Rectal smooth muscle tissue (tissue), 1 donor: ENCODE data around the gene MED23.

Source experiments
- H3K27ac ChIP-seq: one replicate; pipeline ENCODE4 v1.7.0; 2013; ENCODE audit warnings: low read depth, low read length, inconsistent platforms
- H3K27me3 ChIP-seq: one replicate; pipeline ENCODE4 v1.7.0; 2013; ENCODE audit warnings: low read length; ENCODE audit not compliant: control insufficient read depth, insufficient read depth
- H3K36me3 ChIP-seq: one replicate; pipeline ENCODE4 v1.7.0; 2013; ENCODE audit warnings: low read length; ENCODE audit not compliant: control insufficient read depth, insufficient read depth
- H3K4me1 ChIP-seq: one replicate; pipeline ENCODE4 v1.7.0; 2013; ENCODE audit warnings: low read length; ENCODE audit not compliant: control insufficient read depth, insufficient read depth
- H3K4me3 ChIP-seq: one replicate; pipeline ENCODE4 v1.7.0; 2013; ENCODE audit warnings: low read length
- H3K9ac ChIP-seq: one replicate; pipeline ENCODE4 v1.7.0; 2013; ENCODE audit warnings: low read length

The MED23 gene

DNA sequence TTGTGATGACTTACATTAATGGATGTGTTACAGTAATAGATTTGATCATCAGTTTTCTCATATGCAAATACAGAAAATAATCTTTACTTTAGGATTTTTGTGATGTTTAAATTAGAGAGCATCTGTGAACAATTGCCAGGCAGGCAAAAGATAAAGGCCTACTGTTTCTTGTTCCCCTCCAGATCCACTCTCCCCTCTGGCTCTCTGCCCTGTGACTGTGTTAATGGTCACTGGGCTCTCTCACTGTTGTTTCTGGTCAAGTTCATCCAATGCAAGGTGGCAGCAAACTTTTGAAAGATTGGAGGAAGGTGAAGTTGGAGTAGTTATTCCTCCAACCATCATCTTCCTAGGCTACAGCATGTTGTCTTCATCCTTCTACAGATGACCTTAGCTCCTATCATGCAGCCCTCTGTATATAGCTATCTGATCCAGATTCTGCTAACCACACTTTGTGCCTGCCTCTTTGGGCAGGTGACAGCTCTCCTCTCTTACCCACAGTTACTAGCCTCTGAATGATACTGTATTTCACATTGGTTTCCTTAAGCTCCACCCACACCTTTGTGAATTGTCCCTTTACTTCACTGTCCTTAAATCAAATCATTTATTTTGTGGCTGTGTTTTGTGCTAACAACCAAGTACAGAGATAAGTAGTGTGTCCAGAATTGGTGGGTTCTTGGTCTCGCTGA, 103.9 kb downstream of the MED23 start:
- Histone ChIP-seq H3K36me3 (no peaks in the 10 kb centered on the region), H3K27ac (no peak overlapping the region)

More for the DNA sequence above, 103.9 kb downstream of the MED23 start:
- H3K4me3 ChIP-seq, result no peak overlapping the region
- H3K9ac ChIP-seq, result no peak overlapping the region
- no peaks in the 10 kb centered on the region for H3K27me3 ChIP-seq
- no peaks in the 10 kb centered on the region for H3K4me1 ChIP-seq
